GM20000 (cell line): ENCODE results near the gene CAMSAP1.

Experiments used
- DNase-seq: peaks from one replicate; pipeline ENCODE4 v3.0.0; 2012; ENCODE audit warnings: low spot score
- CTCF ChIP-seq: IDR thresholded peaks from 2 replicates; pipeline ENCODE4 v1.5.1; 2012; ENCODE audit warnings: mild to moderate bottlenecking, control low read depth; ENCODE audit errors: extremely low read depth, missing control alignments

Gene CAMSAP1

GRCh38 chr9:135760465-135760864 is 146.9 kb downstream of the CAMSAP1 start:
- no peak for DNase-seq
- no peak for TF ChIP-seq CTCF

GRCh38 chr9:135759676-135760300 is 147.6 kb downstream of the CAMSAP1 start:
- no peak for DNase-seq
- no peak for TF ChIP-seq CTCF

DNA sequence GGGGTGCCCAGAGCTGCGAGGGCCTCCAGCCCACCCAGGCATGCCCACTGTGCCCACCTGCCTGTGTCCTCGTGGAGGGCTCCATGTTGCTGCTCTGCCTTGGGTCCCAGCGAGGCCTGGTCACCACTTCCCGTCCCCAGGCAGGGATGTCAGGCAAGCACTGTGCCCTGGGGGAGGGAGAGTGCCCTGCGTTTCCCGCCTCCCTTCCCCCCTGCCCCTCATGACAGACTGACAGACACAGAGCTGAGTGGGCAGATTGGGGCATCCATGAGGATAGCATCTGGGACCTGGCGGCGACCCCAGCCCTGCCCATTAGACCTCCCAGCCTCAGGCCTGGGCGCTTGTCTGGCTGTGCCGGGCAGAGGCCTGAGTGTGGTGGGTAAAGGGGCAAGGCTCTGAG is 148.5 kb downstream of the CAMSAP1 start:
- no peak for TF ChIP-seq CTCF
- no peak for DNase-seq
